Erythroblast (primary cell): ENCODE measurements around the gene ZSWIM6.

Experiments
- GATA1 ChIP-seq: IDR thresholded peaks from 2 replicates; pipeline ENCODE4 v1.6.1; 2011; ENCODE audit warnings: low read depth, mild to moderate bottlenecking, control low read depth, low read length, moderate library complexity
- POLR2A ChIP-seq: IDR thresholded peaks from 2 replicates; pipeline ENCODE4 v1.6.1; 2011; ENCODE audit warnings: mild to moderate bottlenecking, low read length

- no peak for TF ChIP-seq POLR2A
- TF ChIP-seq GATA1 = no peak
Observed at GRCh38 chr5:61449804-61450492, 117.9 kb downstream of the ZSWIM6 start.
